Measurements from ENCODE around the gene CYFIP2.

GRCh38 chr5:157311595-157311994, 45.7 kb downstream of the CYFIP2 start:
- TF ChIP-seq CREM (CRISPR knock-in tag; IDR thresholded peaks at IDR 0.05) (no peak), CTCF (IDR thresholded peaks at IDR 0.05) (no peak), ZNF121 (CRISPR knock-in tag; IDR thresholded peaks at IDR 0.05) (no peak), E2F5 (CRISPR knock-in tag; IDR thresholded peaks at IDR 0.05) (no peak), SP1 (CRISPR knock-in tag; conservative IDR thresholded peaks at IDR 0.05) (no peak), IRF2 (CRISPR knock-in tag; IDR thresholded peaks at IDR 0.05; ENCODE audit: borderline replicate concordance, low read depth) (no peak), PRRX2 (CRISPR knock-in tag; IDR thresholded peaks at IDR 0.05) (no peak), CBFB (CRISPR knock-in tag; IDR thresholded peaks at IDR 0.05; ENCODE audit: low read depth) (no peak), OVOL2 (CRISPR knock-in tag; IDR thresholded peaks at IDR 0.05; ENCODE audit: borderline replicate concordance) (no peak), KAT7 (CRISPR knock-in tag; IDR thresholded peaks at IDR 0.05; ENCODE audit: borderline replicate concordance) (no peak), MAX (CRISPR knock-in tag; IDR thresholded peaks at IDR 0.05) (no peak)

Data from WTC11 (cell line).